Measurements from ENCODE around the gene GPC1.

Gene GPC1

GRCh38 chr2:240389302-240389805, 46.1 kb upstream of the GPC1 start:
- in situ Hi-C loops (cut with MboI; ENCODE audit: low pct_unique_long_range_greater_than_20kb, low sequenced_read_pairs, unreplicated experiment) = no loop called here
- no peak for DNase-seq (ENCODE audit: low spot score)
- TF ChIP-seq CTCF (IDR thresholded peaks at IDR 0.05; ENCODE audit: extremely low read depth, insufficient read depth, missing control alignments) = no peak

- no peak for DNase-seq (ENCODE audit: low spot score)
- in situ Hi-C loops (cut with MboI; ENCODE audit: low pct_unique_long_range_greater_than_20kb, low sequenced_read_pairs, unreplicated experiment) = no loop called here
- no peak for TF ChIP-seq CTCF (IDR thresholded peaks at IDR 0.05; ENCODE audit: extremely low read depth, insufficient read depth, missing control alignments)
Measured at GRCh38 chr2:240390091-240391073, 45.1 kb upstream of the GPC1 start.

GRCh38 chr2:240391111-240392051, 44.1 kb upstream of the GPC1 start:
- DNase-seq (ENCODE audit: low spot score) = no peak
- TF ChIP-seq CTCF (IDR thresholded peaks at IDR 0.05; ENCODE audit: extremely low read depth, insufficient read depth, missing control alignments) = no peak
- in situ Hi-C loops (cut with MboI; ENCODE audit: low pct_unique_long_range_greater_than_20kb, low sequenced_read_pairs, unreplicated experiment) = no loop called here

GRCh38 chr2:240392084-240392947, 43.1 kb upstream of the GPC1 start:
- in situ Hi-C loops (cut with MboI; ENCODE audit: low pct_unique_long_range_greater_than_20kb, low sequenced_read_pairs, unreplicated experiment) = no loop called here
- no peak for DNase-seq (ENCODE audit: low spot score)
- no peak for TF ChIP-seq CTCF (IDR thresholded peaks at IDR 0.05; ENCODE audit: extremely low read depth, insufficient read depth, missing control alignments)

- no peak for DNase-seq (ENCODE audit: low spot score)
- in situ Hi-C loops (cut with MboI; ENCODE audit: low pct_unique_long_range_greater_than_20kb, low sequenced_read_pairs, unreplicated experiment) = no loop called here
- TF ChIP-seq CTCF (IDR thresholded peaks at IDR 0.05; ENCODE audit: extremely low read depth, insufficient read depth, missing control alignments) = no peak
Measured at GRCh38 chr2:240392948-240393830, 42.3 kb upstream of the GPC1 start.
